Caco-2 (cell line): ENCODE measurements around the gene SLC4A3. TPM values are rescaled to one million over a fixed set of nuclear protein-coding genes. Genes with fewer than 3 reads are reported as not detected.
A peak's percentile ranks its signal among the peaks of the same experiment; 100 is the strongest.

ENCODE experiments used
- Bru-seq: library from RNA; stranded (reverse); fragments of 400-500 nt; gene quantifications from one replicate; lab custom pipeline; 2021; lab: Mats Ljungman, UMichigan
- BruChase-seq, 2 experiments: library from RNA; stranded (reverse); fragments of 400-500 nt; gene quantifications; one replicate each; lab custom pipeline; 2021; lab: Mats Ljungman, UMichigan
- BruUV-seq: library from RNA; stranded (reverse); fragments of 400-500 nt; replicated peaks from 2 replicates; lab custom pipeline; 2021; lab: Mats Ljungman, UMichigan
- CTCF ChIA-PET: fragments of 300-600 bp; sonication (Branson Sonifier 250); formaldehyde crosslinking; loops from one replicate; lab custom pipeline; 2022; ENCODE audit warnings: antibody characterized with exemption; lab: Charles Lee
- POLR2A ChIA-PET: fragments of 300-600 bp; sonication (Branson Sonifier 250); formaldehyde crosslinking; loops from one replicate; lab custom pipeline; 2022; ENCODE audit warnings: antibody characterized with exemption; lab: Charles Lee
- DNase-seq, 2 experiments: peaks; one replicate each; pipeline versions ENCODE4 v3.0.0 to v3.0.0-alpha.2; 2020 to 2022
- H3K27me3 ChIP-seq: replicated peaks from 2 replicates; pipeline ENCODE4 v1.6.0; 2011; ENCODE audit warnings: low read length; ENCODE audit not compliant: control insufficient read depth, insufficient read depth
- H3K36me3 ChIP-seq: 2 replicates; pipeline ENCODE4 v1.5.1; 2011; ENCODE audit warnings: low read length; ENCODE audit not compliant: control insufficient read depth, insufficient read depth
- H3K4me1 ChIP-seq: fragments of 250-450 bp; sonication (Bioruptor Pico); 2 replicates; pipeline ENCODE4 v1.5.1; 2020; ENCODE audit warnings: mild to moderate bottlenecking
- H3K4me3 ChIP-seq: 2 replicates; pipeline ENCODE4 v1.5.1; 2011; ENCODE audit warnings: low read depth, mild to moderate bottlenecking, control low read depth, low read length
- H3K9me3 ChIP-seq: fragments of 250-450 bp; sonication (Bioruptor Pico); 2 replicates; pipeline ENCODE4 v1.5.1; 2020; ENCODE audit warnings: mild to moderate bottlenecking, moderate library complexity
- H3K27ac Mint-ChIP-seq: one replicate; pipeline ENCODE4 v1.8.0; 2022; ENCODE audit warnings: mixed read lengths; ENCODE audit not compliant: unreplicated experiment
- H3K27me3 Mint-ChIP-seq: one replicate; pipeline ENCODE4 v1.8.0; 2022; ENCODE audit warnings: mixed read lengths; ENCODE audit not compliant: insufficient read depth, unreplicated experiment
- H3K36me3 Mint-ChIP-seq: one replicate; pipeline ENCODE4 v1.8.0; 2022; ENCODE audit warnings: mild to moderate bottlenecking, mixed read lengths; ENCODE audit not compliant: insufficient read depth, unreplicated experiment
- H3K4me1 Mint-ChIP-seq: one replicate; pipeline ENCODE4 v1.8.0; 2022; ENCODE audit warnings: low read depth, mixed read lengths; ENCODE audit not compliant: unreplicated experiment
- H3K4me3 Mint-ChIP-seq: one replicate; pipeline ENCODE4 v1.8.0; 2022; ENCODE audit warnings: mild to moderate bottlenecking, moderate library complexity, mixed read lengths; ENCODE audit not compliant: unreplicated experiment
- H3K9me3 Mint-ChIP-seq: one replicate; pipeline ENCODE4 v1.8.0; 2022; ENCODE audit warnings: mixed read lengths; ENCODE audit not compliant: unreplicated experiment
- intact Hi-C: fragments of 100-400 bp; cut with micrococcal nuclease; formaldehyde crosslinking; loops from one replicate; pipeline ENCODE4 v1.10.0; 2022; ENCODE audit not compliant: unreplicated experiment
- long read RNA-seq: library from polyadenylated mRNA; stranded (forward); transcript quantifications from one replicate; pipeline ENCODE4 v2.0.0, GENCODE V29; 2022
- total RNA-seq: library from RNA; stranded (reverse); gene quantifications from 2 replicates; pipeline ENCODE4 v1.2.3, GENCODE V29; 2022
- TF ChIP-seq, protein P1 (sequence below), 2 experiments: fragments of 200-600 bp in 1 of 2; IDR thresholded peaks; 1 replicate in 1 of 2; 2 replicates in 1 of 2; pipeline versions ENCODE4 v1.5.1 to v1.8.0; 2011 to 2022; ENCODE audit warnings: antibody characterized with exemption in 1 of 2, control low read depth in 1 of 2, inconsistent platforms in 1 of 2, low read depth in 1 of 2, low read length in 1 of 2, mild to moderate bottlenecking in 1 of 2, moderate library complexity in 1 of 2; ENCODE audit not compliant: insufficient read depth in 1 of 2, severe bottlenecking in 1 of 2, unreplicated experiment in 1 of 2

SLC4A3 gene, protein sequence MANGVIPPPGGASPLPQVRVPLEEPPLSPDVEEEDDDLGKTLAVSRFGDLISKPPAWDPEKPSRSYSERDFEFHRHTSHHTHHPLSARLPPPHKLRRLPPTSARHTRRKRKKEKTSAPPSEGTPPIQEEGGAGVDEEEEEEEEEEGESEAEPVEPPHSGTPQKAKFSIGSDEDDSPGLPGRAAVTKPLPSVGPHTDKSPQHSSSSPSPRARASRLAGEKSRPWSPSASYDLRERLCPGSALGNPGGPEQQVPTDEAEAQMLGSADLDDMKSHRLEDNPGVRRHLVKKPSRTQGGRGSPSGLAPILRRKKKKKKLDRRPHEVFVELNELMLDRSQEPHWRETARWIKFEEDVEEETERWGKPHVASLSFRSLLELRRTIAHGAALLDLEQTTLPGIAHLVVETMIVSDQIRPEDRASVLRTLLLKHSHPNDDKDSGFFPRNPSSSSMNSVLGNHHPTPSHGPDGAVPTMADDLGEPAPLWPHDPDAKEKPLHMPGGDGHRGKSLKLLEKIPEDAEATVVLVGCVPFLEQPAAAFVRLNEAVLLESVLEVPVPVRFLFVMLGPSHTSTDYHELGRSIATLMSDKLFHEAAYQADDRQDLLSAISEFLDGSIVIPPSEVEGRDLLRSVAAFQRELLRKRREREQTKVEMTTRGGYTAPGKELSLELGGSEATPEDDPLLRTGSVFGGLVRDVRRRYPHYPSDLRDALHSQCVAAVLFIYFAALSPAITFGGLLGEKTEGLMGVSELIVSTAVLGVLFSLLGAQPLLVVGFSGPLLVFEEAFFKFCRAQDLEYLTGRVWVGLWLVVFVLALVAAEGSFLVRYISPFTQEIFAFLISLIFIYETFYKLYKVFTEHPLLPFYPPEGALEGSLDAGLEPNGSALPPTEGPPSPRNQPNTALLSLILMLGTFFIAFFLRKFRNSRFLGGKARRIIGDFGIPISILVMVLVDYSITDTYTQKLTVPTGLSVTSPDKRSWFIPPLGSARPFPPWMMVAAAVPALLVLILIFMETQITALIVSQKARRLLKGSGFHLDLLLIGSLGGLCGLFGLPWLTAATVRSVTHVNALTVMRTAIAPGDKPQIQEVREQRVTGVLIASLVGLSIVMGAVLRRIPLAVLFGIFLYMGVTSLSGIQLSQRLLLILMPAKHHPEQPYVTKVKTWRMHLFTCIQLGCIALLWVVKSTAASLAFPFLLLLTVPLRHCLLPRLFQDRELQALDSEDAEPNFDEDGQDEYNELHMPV
- total RNA-seq (6.1 and 6.2 TPM in 2 replicates), Bru-seq, nascent RNA (percentile 35 among the genes with signal in this experiment), BruChase-seq, experiment 1, labeled RNA remaining after a 2-hour chase (percentile 42 among the genes with signal in this experiment), BruChase-seq, experiment 2, labeled RNA remaining after a 6-hour chase (percentile 48 among the genes with signal in this experiment)
- long read RNA-seq, partial matches to known transcripts: 12 of 15 reads
- long read RNA-seq, other reads (novel, unspliced or antisense): 3 of 15 reads

DNA sequence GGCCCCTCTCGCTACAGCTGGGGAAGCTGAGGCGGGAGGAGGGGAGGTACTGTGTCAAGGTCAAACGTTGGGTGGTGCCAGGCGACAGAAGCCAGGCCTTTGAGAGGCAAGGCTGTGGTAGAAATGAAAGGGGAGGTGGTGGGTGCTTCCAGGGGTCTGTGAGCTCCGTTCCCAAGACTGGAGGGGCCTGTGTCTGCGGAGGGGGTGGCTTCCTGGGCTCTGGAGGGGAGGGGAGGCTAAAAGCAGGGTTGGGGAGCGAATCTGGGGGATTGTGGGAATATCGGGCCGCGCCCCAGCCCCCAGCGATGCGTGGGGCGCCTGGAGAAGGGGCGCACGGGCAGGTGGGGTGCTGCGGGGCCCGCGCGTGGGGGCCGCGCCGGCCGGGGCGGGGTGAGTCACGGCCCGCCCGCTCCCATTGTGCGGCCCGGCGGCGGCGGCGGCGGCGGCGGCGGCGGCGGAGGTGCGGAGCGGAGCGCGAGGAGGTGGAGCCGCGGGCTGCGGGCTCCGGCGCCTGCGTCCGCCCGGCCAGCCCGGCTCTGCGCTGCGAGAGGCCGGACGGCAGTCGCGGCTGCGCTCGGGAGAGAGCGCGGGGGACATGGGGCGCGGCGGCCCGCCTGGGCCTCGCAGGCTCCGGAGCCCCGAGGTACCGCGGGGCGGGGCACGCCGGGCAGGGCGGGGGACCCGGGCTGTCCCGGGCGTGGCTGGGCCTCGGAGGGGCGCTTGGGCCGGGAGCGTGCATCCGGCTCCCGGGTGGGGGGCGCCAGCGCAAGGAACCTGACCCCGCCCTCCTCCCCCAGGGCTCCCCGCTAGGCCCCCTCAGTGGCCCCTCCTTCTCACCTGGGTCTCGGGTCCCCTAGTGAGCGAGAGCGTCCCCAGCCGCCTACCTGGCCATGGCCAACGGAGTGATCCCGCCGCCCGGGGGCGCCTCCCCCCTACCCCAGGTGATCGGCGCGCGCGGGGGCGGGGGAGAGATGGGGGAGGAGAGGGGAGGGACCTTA lies at the start of gene SLC4A3:
Gene SLC4A3 (plus strand): TSS at position 528 of the 998 bp plus-strand sequence. CDS start 363 bp downstream, at position 891.
- no peaks in the 10 kb centered on the region for H3K4me1 ChIP-seq
- Mint-ChIP-seq H3K27me3 (no peaks in the 10 kb centered on the region), H3K4me1 (no peaks in the 10 kb centered on the region), H3K9me3 (no peaks in the 10 kb centered on the region), H3K4me3 (peak within 1 kb of the TSS; percentile 80), H3K27ac (peak within 1 kb of the TSS; percentile 39), H3K36me3 (peaks cover 6% of the 10 kb centered on the region)
- intact Hi-C loops: loop anchor here (1.0 kb wide), 1 partner anchor 15 kb away; no protein-coding TSS in a partner anchor
- no peaks in the 10 kb centered on the region for H3K36me3 ChIP-seq
- ChIA-PET CTCF (no interaction called here), POLR2A (no interaction called here)
- no peaks in the 10 kb centered on the region for H3K9me3 ChIP-seq
- BruUV-seq: no TSS peak
- DNase-seq: peak; percentile 53 to 58
- H3K27me3 ChIP-seq: no peaks in the 10 kb centered on the region
- H3K4me3 ChIP-seq: peak within 1 kb of the TSS; percentile 58
- TF ChIP-seq, protein P1, sequence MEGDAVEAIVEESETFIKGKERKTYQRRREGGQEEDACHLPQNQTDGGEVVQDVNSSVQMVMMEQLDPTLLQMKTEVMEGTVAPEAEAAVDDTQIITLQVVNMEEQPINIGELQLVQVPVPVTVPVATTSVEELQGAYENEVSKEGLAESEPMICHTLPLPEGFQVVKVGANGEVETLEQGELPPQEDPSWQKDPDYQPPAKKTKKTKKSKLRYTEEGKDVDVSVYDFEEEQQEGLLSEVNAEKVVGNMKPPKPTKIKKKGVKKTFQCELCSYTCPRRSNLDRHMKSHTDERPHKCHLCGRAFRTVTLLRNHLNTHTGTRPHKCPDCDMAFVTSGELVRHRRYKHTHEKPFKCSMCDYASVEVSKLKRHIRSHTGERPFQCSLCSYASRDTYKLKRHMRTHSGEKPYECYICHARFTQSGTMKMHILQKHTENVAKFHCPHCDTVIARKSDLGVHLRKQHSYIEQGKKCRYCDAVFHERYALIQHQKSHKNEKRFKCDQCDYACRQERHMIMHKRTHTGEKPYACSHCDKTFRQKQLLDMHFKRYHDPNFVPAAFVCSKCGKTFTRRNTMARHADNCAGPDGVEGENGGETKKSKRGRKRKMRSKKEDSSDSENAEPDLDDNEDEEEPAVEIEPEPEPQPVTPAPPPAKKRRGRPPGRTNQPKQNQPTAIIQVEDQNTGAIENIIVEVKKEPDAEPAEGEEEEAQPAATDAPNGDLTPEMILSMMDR (IDR thresholded peaks at IDR 0.05; ENCODE audit: insufficient read depth in 1 of 2, low read depth in 1 of 2, low read length in 1 of 2, severe bottlenecking in 1 of 2, unreplicated experiment in 1 of 2): peak in 1 of 2 experiments; percentile 38

DNA sequence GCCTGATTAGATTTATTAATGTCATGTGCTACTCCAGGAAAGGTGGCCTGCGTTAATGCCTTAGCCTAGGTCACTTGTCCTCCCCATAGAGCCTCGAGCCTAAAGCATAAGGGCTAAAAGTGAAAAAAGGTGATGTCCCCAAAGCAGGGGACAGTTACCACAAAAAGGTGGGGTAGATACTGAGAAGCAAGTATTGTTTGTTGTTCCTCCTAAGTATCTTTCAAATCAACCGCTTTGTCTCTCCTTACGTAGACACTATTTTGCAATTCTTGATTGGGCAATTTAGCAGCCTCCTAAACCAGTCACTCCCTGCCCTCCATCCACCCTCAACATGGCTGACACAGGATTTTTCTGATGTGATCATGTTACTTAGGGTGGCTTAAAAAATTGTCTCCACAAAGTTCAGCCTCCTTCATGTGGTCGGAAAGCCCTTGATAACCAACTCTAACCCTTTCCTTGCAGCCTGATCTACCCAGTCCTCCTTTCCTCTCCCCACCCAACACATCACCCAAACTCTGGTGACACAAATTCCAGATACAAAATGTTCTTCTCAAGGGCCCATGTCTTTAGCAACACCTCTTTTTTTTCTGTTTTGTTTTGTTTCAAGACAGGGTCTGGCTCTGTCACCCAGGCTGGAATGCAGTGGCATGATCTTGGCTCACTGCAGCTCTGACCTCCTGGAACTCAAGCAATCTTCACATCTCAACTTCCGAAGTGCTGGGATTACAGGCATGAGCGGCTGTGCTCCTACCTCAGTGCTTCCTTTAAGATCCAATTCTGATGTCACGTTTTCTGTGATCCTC lies 48.4 kb upstream of the SLC4A3 start:
- H3K9me3 Mint-ChIP-seq: no peaks in the 10 kb centered on the region
- peaks cover 26% of the 10 kb centered on the region for H3K4me1 Mint-ChIP-seq
- TF ChIP-seq, protein P1 (IDR thresholded peaks at IDR 0.05; ENCODE audit: insufficient read depth in 1 of 2, low read depth in 1 of 2, low read length in 1 of 2, severe bottlenecking in 1 of 2, unreplicated experiment in 1 of 2): no peak
- ChIA-PET CTCF (no interaction called here), POLR2A (no interaction called here)
- H3K4me1 ChIP-seq: peaks cover 12% of the 10 kb centered on the region; the same call in 1 of the 2 replicates
- no peak overlapping the region for H3K27ac Mint-ChIP-seq
- H3K27me3 ChIP-seq: no peaks in the 10 kb centered on the region
- no TSS peak for BruUV-seq
- no peaks in the 10 kb centered on the region for H3K36me3 Mint-ChIP-seq
- no peak overlapping the region for H3K4me3 Mint-ChIP-seq
- no peaks in the 10 kb centered on the region for H3K9me3 ChIP-seq
- H3K36me3 ChIP-seq: no peaks in the 10 kb centered on the region
- H3K4me3 ChIP-seq: no peak overlapping the region
- DNase-seq: no peak
- intact Hi-C loops: no loop called here
- no peaks in the 10 kb centered on the region for H3K27me3 Mint-ChIP-seq
